GM12878 (cell line): ENCODE measurements around the gene MAML2. TPM values are rescaled to one million over a fixed set of nuclear protein-coding genes. Genes with fewer than 3 reads are reported as not detected.

Experiments used
- ATF2 ChIP-seq: IDR thresholded peaks from 2 replicates; pipeline ENCODE4 v1.6.1; 2012; ENCODE audit warnings: low read length, inconsistent platforms
- ATF3 ChIP-seq: IDR thresholded peaks from 2 replicates; pipeline ENCODE4 v1.6.1; 2011; ENCODE audit warnings: low read depth, mild to moderate bottlenecking, low read length, moderate library complexity, borderline replicate concordance; ENCODE audit errors: extremely low read depth
- BACH1 ChIP-seq: fragments of 450-650 bp; IDR thresholded peaks from 2 replicates; pipeline ENCODE4 v1.6.1; 2017; ENCODE audit warnings: mild to moderate bottlenecking, borderline replicate concordance
- BMI1 ChIP-seq: fragments of 450-650 bp; IDR thresholded peaks from 2 replicates; pipeline ENCODE4 v1.6.1; 2016; ENCODE audit warnings: mild to moderate bottlenecking, moderate library complexity, borderline replicate concordance
- CBX3 ChIP-seq: fragments of 200-600 bp; sonication (generic); IDR thresholded peaks from 2 replicates; pipeline ENCODE4 v1.6.1; 2016; ENCODE audit warnings: low read depth, borderline replicate concordance
- CREM ChIP-seq: IDR thresholded peaks from 2 replicates; pipeline ENCODE4 v1.6.1; 2014; ENCODE audit warnings: antibody characterized with exemption, low read depth
- EGR1 ChIP-seq, 2 experiments: IDR thresholded peaks; 1 replicate in 1 of 2; 2 replicates in 1 of 2; pipeline ENCODE4 v1.6.1; 2011 to 2012; ENCODE audit warnings: low read depth in 2 of 2, low read length in 2 of 2, borderline replicate concordance in 1 of 2, mild to moderate bottlenecking in 1 of 2, moderate library complexity in 1 of 2
- HDAC2 ChIP-seq: fragments of 200-600 bp; sonication (generic); IDR thresholded peaks from 2 replicates; pipeline ENCODE4 v1.6.1; 2017
- HDGF ChIP-seq: fragments of 450-650 bp; IDR thresholded peaks from 2 replicates; pipeline ENCODE4 v1.6.1; 2016; ENCODE audit warnings: antibody characterized with exemption
- JUNB ChIP-seq: IDR thresholded peaks from 2 replicates; pipeline ENCODE4 v1.6.1; 2016; ENCODE audit warnings: antibody characterized with exemption, mild to moderate bottlenecking
- MEF2A ChIP-seq: IDR thresholded peaks from 2 replicates; pipeline ENCODE4 v1.6.1; 2011; ENCODE audit warnings: low read depth, mild to moderate bottlenecking, low read length, moderate library complexity; ENCODE audit not compliant: insufficient read depth
- NR2F1 ChIP-seq: fragments of 450-650 bp; conservative IDR thresholded peaks from 2 replicates; pipeline ENCODE4 v1.6.1; 2017; ENCODE audit warnings: mild to moderate bottlenecking
- PAX5 ChIP-seq: IDR thresholded peaks from 2 replicates; pipeline ENCODE4 v1.6.1; 2011; ENCODE audit warnings: low read depth, low read length, borderline replicate concordance
- RELB ChIP-seq: fragments of 450-650 bp; IDR thresholded peaks from 2 replicates; pipeline ENCODE4 v1.6.1; 2017; ENCODE audit warnings: low read depth, mild to moderate bottlenecking, moderate library complexity
- SIN3A ChIP-seq: IDR thresholded peaks from 2 replicates; pipeline ENCODE4 v1.6.1; 2012; ENCODE audit warnings: low read depth, low read length, improper control_type of control experiment
- SIX5 ChIP-seq: IDR thresholded peaks from 2 replicates; pipeline ENCODE4 v1.6.1; 2011; ENCODE audit warnings: mild to moderate bottlenecking, low read depth, low read length, moderate library complexity; ENCODE audit not compliant: severe bottlenecking
- SPI1 ChIP-seq: IDR thresholded peaks from 2 replicates; pipeline ENCODE4 v1.6.1; 2011; ENCODE audit warnings: low read depth, mild to moderate bottlenecking, low read length, moderate library complexity, borderline replicate concordance; ENCODE audit not compliant: insufficient read depth
- SREBF2 ChIP-seq: IDR thresholded peaks from 2 replicates; pipeline ENCODE4 v1.6.1; 2012; ENCODE audit warnings: mild to moderate bottlenecking, low read length
- YBX1 ChIP-seq: fragments of 450-650 bp; IDR thresholded peaks from 2 replicates; pipeline ENCODE4 v1.6.1; 2016; ENCODE audit warnings: antibody characterized with exemption
- ZBED1 ChIP-seq: IDR thresholded peaks from 2 replicates; pipeline ENCODE4 v1.6.1; 2016; ENCODE audit warnings: borderline replicate concordance
- ZBTB33 ChIP-seq: fragments of 450-650 bp; IDR thresholded peaks from 2 replicates; pipeline ENCODE4 v1.6.1; 2017; ENCODE audit warnings: mild to moderate bottlenecking
- ZBTB40 ChIP-seq: fragments of 450-650 bp; IDR thresholded peaks from 2 replicates; pipeline ENCODE4 v1.6.1; 2016; ENCODE audit warnings: mild to moderate bottlenecking, moderate library complexity, borderline replicate concordance
- polyA plus RNA-seq, 11 experiments: library from polyadenylated mRNA; depleted of rRNA in 4 of 11; unstranded in 6 of 11; stranded (reverse) in 5 of 11; fragments of >200 nt; fragmentation: Nextera tagmentation in 4 of 11; fragmentation: Illumina TruSeq in 1 of 11; extraction: Ambion mirVana in 4 of 11; extraction: Trizol in 1 of 11; gene quantifications; 1 replicate in 1 of 11; 2 replicates in 10 of 11; pipeline versions ENCODE4 v1.2.1 to v1.2.3, GENCODE V29; 2011 to 2016; ENCODE audit warnings: inconsistent platforms in 2 of 11, missing spikeins in 2 of 11, low read depth in 1 of 11
- total RNA-seq, 4 experiments: library from RNA; depleted of rRNA in 3 of 4; stranded (reverse); fragments of >200 nt in 3 of 4; fragmentation: Illumina TruSeq in 1 of 4; extraction: Trizol in 1 of 4; gene quantifications; 2 replicates each; pipeline versions ENCODE4 v1.2.1 to v1.2.3, GENCODE V29; 2013 to 2021

Gene MAML2
- total and polyA plus RNA-seq, 10 of the 15 experiments (the other 5 are each of a cell fraction or from before 2014, with no cell fraction given): 2.5 to 15.1 (median 12.0) TPM

- no peak; the same call in 1 of the 2 replicates for TF ChIP-seq HDGF
- TF ChIP-seq SIN3A: peak; percentile 77; the same call in 1 of the 2 replicates
- no peak for TF ChIP-seq ZBED1
- no peak for TF ChIP-seq SREBF2
- TF ChIP-seq SPI1: no peak
- no peak for TF ChIP-seq CREM
- no peak for TF ChIP-seq ATF3
- TF ChIP-seq HDAC2: no peak
- no peak for TF ChIP-seq PAX5
- no peak for TF ChIP-seq BACH1
- TF ChIP-seq RELB: peak; percentile 62; the same call in 1 of the 2 replicates
- 0 out of 2 replicates have a peak, but pooled peaks have one; percentile 14 for TF ChIP-seq MEF2A
- no peak for TF ChIP-seq NR2F1
- TF ChIP-seq SIX5: no peak
- TF ChIP-seq BMI1: no peak
- TF ChIP-seq CBX3: no peak
- TF ChIP-seq ZBTB33: peak; percentile 68; the same call in 1 of the 2 replicates
- peak; percentile 39; the same call in 1 of the 2 replicates for TF ChIP-seq ATF2
- TF ChIP-seq YBX1: no peak
- TF ChIP-seq EGR1 (IDR thresholded peaks at IDR 0.05; ENCODE audit: borderline replicate concordance in 1 of 2, low read depth in 2 of 2, low read length in 2 of 2): no peak
- no peak for TF ChIP-seq ZBTB40
- no peak for TF ChIP-seq JUNB
Observed at GRCh38 chr11:96242971-96243647, 99.9 kb downstream of the MAML2 start (continued).
